ENCODE data around the gene GRIP2. TPM values are rescaled to one million over a fixed set of nuclear protein-coding genes. Genes with fewer than 3 reads are reported as not detected.

GRIP2 gene
- total and polyA plus RNA-seq, 9 of the 15 experiments (the other 6 are each of a cell fraction or from before 2014, with no cell fraction given) = 0.01 TPM; not detected in 7

GRCh38 chr3:14502472-14502871 is 37.7 kb downstream of the GRIP2 start:
- Histone ChIP-seq H3K9me1 (ENCODE audit: control insufficient read depth, insufficient read depth, low read length) (no peaks in the 10 kb centered on the region), H3K4me1 (replicated peaks in 1 of 2; ENCODE audit: control insufficient read depth in 2 of 2, insufficient read depth in 2 of 2, low read length in 2 of 2) (peaks cover 0 to 19% of the 10 kb centered on the region in 2 experiments; a peak in 3 of 5 replicates), H3K4me2 (ENCODE audit: insufficient read depth, low read length) (no peak overlapping the region), H3K79me2 (ENCODE audit: control insufficient read depth, insufficient read depth, low read length) (no peaks in the 10 kb centered on the region), H3K9me3 (replicated peaks; ENCODE audit: control insufficient read depth, insufficient read depth, low read depth, low read length) (no peaks in the 10 kb centered on the region), H4K20me1 (replicated peaks; ENCODE audit: control insufficient read depth, insufficient read depth, low read length) (no peaks in the 10 kb centered on the region), H2AFZ (ENCODE audit: low read depth, low read length) (no peak overlapping the region), H3K27me3 (ENCODE audit: control insufficient read depth in 2 of 2, insufficient read depth in 2 of 2, low read length in 2 of 2) (peaks cover 6 to 27% of the 10 kb centered on the region in 2 experiments; a peak in 4 of 5 replicates), H3K36me3 (ENCODE audit: control insufficient read depth, insufficient read depth, low read length) (no peaks in the 10 kb centered on the region), H3K4me3 (no peak overlapping the region), H3K9ac (ENCODE audit: insufficient read depth in 1 of 2, low read depth in 2 of 2, low read length in 2 of 2) (no peak overlapping the region), H3K27ac (ENCODE audit: extremely low read depth, low read depth, low read length) (no peak overlapping the region)
- in situ Hi-C loops (cut with MboI) (loop anchor here (25.0 kb wide), 1 partner anchor 410 kb away; no protein-coding TSS in a partner anchor), intact Hi-C loops (cut with micrococcal nuclease) (no loop called here)
- FAIRE-seq = no peak
- ChIA-PET POLR2A (no interaction called here), CTCF (ENCODE audit: low intra/inter-chr PET ratio) (no interaction called here)
- no peak for DNase-seq (ENCODE audit: extremely low read depth in 1 of 4, low spot score in 3 of 4)
- BruUV-seq (replicated peaks) = no TSS peak
- ATAC-seq = no peak
- TF ChIP-seq ILK (tag; IDR thresholded peaks at IDR 0.05; ENCODE audit: borderline replicate concordance, low read depth) = no peak
- TF ChIP-seq CBX5 (IDR thresholded peaks at IDR 0.05; ENCODE audit: borderline replicate concordance, low read depth) = no peak
- TF ChIP-seq ZNF318 (IDR thresholded peaks at IDR 0.05; ENCODE audit: borderline replicate concordance in 1 of 2, low read depth in 1 of 2) = no peak
- no peak for TF ChIP-seq CEBPG (CRISPR knock-in tag; IDR thresholded peaks at IDR 0.05)
- TF ChIP-seq CEBPG (tag; conservative IDR thresholded peaks at IDR 0.05 in 1 of 2, IDR thresholded peaks at IDR 0.05 in 1 of 2) = no peak
- no peak for TF ChIP-seq GABPB2 (CRISPR knock-in tag; conservative IDR thresholded peaks at IDR 0.05)
- TF ChIP-seq RBM25 (IDR thresholded peaks at IDR 0.05; ENCODE audit: low read depth, low read length, severe bottlenecking) = peak; percentile 55

All from K562 (cell line).